Caki2 (cell line): ENCODE results near the gene KCNN3. TPM values are rescaled to one million over a fixed set of nuclear protein-coding genes. Genes with fewer than 3 reads are reported as not detected.

Experiments used
- DNase-seq: peaks from one replicate; pipeline ENCODE4 v3.0.0-alpha.2; 2015; ENCODE audit warnings: low read depth
- in situ Hi-C: cut with HindIII; loops from 2 replicates; pipeline ENCODE4 v1.10.0; 2016; ENCODE audit warnings: low sequenced_read_pairs, low pct_unique_long_range_greater_than_20kb, mixed read lengths
- total RNA-seq: library from RNA; depleted of rRNA; stranded (reverse); fragments of >200 nt; shearing (Covaris generic); gene quantifications from 2 replicates; pipeline ENCODE4 v1.2.3, GENCODE V29; 2014; ENCODE audit warnings: low replicate concordance

Gene KCNN3
- total RNA-seq, 1 experiment from 2014 or later = not detected

DNA sequence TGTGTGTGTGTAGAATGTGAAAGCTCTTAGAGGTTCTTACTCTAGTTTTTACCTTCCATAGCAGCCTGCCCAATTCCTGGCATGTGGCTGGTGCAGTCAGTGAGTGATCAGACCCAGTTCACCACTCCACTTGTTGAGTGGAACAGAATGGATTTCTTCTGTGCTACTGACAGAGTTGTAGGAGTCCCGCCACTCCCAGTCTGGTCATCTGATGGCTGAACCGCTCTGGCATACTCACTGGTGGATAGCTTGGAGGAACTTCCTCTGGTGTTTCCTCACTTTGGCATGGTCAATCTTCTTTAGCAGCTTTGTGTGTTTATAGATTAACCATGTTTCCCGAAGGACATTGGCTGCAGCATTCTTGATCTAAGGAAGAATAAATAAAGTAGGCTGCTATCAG, 155.4 kb downstream of the KCNN3 start:
- peak; percentile 56 for DNase-seq
- in situ Hi-C loops = no loop called here

DNA sequence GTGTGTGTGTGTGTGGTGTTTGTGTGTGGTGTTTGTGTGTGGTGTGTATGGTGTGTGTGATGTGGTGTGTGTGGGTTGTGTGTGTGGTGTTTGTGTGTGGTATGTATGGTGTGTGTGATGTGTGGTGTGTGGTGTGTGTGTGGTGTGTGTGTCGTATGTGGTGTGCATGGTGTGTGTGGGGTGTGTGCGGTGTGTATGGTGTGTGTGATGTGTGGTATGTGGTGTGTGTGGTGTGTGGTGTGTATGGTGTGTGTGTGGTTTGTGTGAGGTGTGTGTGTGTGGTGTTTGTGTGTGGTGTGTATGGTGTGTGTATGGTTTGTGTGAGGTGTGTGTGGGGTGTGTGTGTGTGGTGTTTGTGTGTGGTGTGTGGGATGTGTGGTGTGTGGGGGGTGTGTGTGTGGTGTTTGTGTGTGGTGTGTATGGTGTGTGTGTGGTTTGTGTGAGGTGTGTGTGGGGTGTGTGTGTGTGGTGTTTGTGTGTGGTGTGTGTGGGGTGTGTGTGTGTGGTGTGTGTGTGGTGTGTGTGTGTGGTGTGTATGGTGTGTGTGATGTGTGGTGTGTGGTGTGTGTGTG, 155.9 kb downstream of the KCNN3 start:
- no peak for DNase-seq
- in situ Hi-C loops = no loop called here

DNA sequence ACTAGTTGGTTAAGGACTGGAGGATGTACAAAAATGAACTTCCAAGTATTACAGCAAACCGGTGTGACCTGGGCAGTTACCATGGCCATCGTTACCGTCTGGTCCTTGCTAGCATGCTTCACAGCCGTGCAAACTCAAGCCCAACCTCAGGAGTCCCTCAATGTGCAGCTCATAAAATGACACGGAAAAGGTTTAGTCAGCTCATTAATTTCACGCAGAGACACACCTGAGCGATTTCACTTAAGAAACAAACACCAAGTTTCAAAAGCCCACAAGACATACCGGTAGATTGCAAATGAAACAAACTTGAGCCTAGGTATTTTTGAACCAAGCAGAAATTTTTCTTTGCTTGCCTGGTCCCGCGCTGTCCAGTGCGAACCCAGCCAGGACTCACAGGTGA, 157.1 kb downstream of the KCNN3 start:
- in situ Hi-C loops = no loop called here
- no peak for DNase-seq

DNA sequence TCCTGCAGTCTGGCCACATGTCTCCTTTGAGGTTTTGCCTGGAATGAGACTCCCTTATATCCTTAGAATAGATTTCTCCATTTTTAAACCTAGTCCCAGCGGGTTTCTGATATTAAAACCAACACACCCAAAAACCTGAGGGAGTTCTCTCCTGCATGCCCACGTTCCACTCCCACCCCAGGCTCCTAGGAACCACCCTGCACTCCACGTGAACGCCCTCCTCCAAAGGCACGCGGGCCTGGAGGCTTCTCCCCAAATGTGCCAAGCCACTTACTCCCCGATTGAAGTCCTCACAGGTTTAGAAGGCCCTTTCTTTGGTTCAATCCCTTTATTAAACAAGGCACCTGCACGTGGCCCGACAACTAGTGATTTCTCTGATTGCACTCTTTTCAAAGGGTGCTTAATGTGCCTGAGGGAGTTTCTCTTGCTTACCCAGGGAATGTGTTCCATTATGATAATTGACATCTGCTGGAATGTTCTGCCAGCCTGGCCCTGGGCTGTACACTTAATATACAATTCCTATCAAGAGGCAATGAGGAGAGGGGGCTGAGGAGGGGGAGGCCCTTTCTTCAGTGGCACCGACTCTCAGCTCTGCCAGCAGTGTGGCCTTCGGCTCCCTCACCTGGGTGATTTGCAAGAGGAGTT, 157.8 kb downstream of the KCNN3 start:
- in situ Hi-C loops = no loop called here
- DNase-seq = no peak

DNA sequence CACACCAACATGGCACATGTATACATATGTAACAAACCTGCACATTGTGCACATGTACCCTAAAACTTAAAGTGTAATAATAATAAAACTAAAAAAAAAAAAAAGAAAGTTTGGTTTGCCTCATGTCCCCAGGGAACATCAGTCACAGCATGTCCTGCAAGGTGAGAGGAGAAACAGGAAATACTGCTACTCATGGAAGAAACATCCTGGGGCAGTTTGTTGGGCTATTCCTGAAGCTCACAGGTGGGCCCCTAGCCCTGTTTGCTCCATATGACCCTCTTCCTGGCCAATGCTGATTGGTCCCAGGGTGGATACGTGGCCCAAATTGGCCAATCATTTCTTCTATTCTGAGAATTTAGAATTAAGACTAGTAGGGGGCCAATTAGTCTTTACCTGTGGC, 158.7 kb downstream of the KCNN3 start:
- no peak for DNase-seq
- in situ Hi-C loops = no loop called here

DNA sequence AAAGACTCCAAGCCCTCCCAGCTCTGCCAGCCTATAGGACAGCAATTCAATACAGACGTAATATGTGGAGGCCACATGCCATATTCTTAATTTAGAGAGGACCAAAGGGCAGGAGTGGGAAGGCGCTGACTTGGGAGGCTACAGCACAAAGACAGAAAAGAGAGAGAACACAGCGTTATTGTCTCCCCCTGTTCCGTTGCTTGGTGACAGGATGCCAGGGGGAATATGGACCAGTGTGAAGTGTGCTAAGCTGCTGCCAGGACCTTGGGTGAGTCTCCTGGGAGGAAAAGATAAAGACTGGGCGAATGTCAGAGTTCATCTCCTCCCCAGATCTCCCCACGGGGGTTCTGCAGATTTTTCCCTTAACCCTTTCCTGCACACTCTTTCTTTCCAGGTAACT, 160.0 kb downstream of the KCNN3 start:
- in situ Hi-C loops = no loop called here

DNA sequence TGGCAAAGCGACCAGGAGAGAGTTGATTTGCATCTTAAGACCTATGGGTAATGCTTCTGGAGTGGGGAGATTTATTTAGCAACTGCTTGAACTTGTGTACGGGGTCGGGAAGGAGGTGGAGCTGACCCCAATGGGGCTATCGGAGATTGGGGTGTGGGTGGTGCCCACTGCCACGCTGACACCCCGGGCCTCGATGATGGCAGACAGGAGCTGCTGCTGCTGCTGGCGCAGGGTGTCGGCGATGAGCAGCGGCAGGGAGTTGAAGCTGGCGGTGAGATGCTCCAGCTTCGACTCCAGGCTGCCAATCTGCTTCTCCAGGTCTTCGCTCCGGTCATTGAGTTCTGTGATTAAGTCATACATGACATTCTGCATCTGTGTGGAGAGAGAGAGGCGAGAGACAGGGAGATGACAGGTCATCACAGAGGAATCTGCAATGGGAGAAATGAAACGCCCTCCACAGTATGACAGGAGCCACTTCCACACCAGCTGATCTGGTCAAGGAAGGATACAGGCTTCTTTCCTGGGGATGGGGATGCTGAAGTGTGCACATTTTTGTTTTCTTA, 162.1 kb downstream of the KCNN3 start:
- in situ Hi-C loops = no loop called here
- DNase-seq = no peak

More for the DNA sequence above, 160.0 kb downstream of the KCNN3 start:
- DNase-seq = no peak

DNA sequence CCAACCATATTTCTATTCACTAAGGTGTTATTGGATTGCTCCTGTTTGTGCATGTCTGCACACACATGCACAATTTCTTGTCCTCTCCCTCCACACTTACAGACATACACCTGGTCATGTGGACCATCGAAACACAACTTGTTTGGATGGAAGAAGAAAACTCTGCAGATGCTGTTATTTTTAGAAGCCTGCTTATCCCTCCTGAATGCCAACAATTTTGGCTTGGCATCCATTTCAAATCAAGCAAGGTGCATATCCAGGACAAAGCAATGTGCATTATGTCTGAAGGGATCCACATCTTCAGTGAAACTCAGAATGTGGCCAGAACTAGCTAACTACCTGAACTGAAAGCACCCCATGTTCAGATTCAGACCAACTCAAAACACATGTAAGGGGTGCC, 163.2 kb downstream of the KCNN3 start:
- in situ Hi-C loops = no loop called here
- no peak for DNase-seq

DNA sequence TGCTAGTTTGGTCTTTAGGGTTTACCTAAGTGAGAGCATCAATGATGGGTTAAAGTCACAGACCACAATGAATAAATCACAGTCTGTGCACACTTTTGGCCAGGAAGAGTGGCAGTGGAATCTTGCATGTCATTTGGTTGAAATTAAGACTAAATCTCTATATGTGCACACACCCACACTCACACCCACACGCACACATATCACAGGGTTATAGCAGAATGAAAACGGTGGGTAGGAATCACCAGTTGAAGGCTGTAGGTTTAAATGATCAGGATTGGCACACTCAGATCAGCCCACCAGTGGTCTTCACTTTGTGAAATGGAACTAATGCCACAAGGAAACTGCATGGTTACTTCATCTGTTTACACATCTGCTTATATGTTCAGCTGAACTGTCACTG, 164.5 kb downstream of the KCNN3 start:
- DNase-seq = no peak
- in situ Hi-C loops = no loop called here

DNA sequence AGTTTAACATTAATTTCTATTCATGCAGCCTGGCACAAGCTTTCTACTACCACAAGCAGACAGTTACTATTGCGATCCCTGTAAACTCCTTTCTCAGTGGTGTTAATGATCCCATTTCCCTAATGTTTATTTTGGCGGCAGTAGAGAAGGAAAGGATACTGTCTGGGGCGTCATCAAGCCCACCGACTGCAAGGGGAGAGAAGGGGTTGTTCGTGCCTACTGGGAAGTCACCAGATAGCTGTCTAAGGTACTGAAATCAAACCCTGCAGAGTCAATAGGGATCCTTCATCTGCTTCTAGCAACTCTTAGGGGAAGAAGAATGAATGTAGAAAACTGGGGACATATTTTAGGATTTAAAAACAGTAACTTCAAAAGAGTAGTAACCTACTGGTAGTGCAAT, 166.9 kb downstream of the KCNN3 start:
- in situ Hi-C loops = no loop called here
- DNase-seq = no peak

DNA sequence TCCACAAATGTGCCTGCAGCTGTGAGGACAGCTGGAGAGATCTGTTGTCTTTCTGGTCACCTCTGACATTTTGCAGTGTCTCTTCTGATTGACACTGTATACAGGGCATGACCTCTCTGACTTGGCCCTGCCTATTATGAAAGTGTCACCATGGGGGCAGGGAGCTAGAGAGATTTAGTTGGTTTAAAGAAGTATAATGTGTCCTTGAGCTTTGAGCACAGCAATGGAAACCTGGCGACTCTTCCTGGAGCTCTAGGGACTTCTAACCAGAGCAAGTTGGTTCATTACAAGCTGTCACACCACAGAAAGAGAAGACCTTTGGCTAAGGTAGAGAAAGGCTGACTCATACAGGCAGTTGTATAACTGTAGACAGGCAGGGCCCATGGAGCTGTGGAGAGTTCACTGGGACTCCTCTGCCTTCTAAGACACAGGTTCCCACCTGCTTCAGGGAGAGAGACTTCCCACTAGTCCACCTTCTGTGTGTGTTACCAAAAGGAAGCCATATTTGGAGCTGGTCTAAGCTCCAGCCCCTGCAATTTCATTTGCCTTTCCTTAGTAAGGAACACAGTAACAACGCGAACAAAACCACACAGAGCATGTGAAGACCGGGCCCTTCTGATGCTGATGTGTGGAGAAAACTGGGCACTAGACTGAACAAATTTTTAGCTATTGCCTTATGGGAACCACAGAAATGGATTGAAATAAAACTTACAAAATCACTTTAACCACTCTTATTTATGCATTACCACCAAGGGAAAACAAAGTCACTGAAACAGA, 171.6 kb downstream of the KCNN3 start:
- DNase-seq = no peak
- in situ Hi-C loops = no loop called here

DNA sequence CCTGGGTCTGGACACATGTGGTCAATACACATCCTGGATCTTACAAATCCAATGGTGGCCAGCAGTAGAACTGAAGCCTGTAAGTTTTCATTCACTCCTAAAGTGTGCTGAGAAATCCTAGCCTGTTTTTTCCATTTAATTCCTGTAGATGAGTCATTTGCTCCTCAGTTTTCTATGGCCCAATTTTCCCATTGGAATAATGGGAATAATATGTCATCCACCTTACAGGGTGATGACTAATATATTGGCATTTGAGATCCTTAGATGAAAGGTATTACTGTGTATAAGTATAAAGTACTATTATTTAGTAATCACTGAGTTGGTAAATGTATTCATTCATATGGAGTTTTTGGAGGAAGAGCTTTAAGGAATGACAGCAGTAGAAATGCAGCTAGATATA, 172.4 kb downstream of the KCNN3 start:
- DNase-seq = no peak
- in situ Hi-C loops = no loop called here

DNA sequence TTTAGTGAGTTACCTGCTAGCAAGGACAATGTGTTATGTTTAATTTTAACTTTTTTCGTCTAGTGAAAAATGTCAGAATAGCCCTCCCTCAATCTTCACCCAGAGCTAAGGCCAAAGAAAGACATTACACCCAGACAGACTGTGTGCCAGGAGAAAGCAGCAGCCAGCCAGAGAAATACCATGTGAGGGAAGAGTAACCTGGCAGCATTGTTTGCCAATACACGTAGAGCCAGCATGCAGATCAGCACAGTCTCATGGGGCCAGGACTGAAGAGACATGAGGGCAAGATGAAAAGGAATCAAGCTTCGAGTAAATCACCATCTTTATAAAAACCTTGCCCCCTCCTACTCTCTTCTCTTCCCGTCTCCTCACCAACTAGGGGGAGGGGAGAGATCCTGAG, 173.6 kb downstream of the KCNN3 start:
- in situ Hi-C loops = no loop called here
- no peak for DNase-seq

DNA sequence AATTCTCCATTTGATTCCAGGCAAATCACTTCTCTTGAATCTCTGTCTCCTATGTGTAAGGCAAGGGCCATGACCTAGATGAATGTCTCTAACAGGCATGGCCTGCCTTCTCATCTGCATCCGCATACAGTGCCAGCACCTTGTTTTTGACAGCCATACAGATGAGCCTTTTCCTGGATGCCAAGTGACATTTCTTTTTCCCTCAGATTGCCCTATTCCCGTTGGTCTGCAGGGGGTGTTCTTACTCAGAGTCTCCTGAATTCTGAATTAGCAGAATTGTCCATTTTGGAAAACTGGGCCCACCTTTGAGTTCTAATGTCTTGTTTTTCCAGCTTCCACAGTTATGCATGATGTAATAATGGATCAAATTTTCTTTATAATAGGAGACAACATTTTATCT, 174.1 kb downstream of the KCNN3 start:
- DNase-seq = no peak
- in situ Hi-C loops = no loop called here

DNA sequence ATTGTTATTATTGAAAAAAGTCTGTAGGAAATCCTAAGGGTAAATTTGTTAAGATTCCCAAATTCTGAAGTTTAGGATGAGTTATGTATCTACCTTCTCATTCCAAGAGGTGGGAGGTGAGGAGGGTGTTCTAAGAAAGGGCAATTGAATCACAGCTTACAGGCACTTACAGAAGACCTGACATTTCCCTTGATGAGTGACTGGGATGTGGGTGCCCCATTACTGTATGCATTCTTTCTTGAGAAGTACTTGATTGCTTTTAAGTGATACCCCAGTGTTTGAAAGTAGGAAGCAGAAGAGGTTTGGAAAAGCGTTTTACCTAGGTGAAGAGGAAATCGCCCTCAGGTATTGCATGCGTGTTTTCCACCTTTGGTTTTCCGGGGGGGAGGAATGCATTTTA, 175.1 kb downstream of the KCNN3 start:
- in situ Hi-C loops = no loop called here
- no peak for DNase-seq

DNA sequence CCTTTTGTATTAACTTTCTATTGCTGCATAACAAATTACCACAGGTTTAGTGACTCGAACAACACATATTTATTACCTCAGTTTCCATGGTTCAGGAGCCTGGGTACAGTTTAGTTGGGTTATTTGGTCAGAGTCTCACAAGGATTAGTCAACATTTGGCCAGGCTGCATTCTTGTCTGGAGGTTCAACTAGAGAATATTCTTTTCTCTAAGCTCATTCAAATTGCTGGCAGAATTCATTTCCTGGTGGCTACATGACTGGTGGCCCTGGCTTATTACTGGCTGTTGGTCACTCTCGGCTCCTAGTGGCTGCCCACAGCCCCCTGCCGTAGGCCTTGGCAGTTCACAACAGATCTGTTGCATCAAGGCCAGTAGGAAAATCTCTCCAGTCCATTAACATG, 181.0 kb downstream of the KCNN3 start:
- DNase-seq = no peak
- in situ Hi-C loops = no loop called here

DNA sequence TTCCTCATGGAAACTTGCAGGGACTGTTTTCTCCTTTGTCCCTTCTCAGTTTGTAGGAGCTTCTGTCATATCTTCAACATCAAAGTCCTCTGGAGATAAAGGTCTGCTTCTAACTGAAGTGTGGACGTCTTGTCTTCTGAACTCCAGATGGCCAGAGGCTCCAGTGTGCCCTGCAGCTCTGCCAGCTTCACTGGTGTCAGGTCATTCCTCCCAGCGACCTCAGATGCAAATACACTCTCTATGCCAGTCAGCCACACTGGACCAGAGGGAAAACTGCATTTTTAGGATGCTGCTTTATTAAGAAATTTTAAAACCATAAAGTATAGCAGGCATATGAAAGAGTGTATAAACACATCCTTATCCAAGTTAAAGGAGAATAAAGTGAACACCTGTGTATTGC, 183.6 kb downstream of the KCNN3 start:
- in situ Hi-C loops = no loop called here
- DNase-seq = no peak

DNA sequence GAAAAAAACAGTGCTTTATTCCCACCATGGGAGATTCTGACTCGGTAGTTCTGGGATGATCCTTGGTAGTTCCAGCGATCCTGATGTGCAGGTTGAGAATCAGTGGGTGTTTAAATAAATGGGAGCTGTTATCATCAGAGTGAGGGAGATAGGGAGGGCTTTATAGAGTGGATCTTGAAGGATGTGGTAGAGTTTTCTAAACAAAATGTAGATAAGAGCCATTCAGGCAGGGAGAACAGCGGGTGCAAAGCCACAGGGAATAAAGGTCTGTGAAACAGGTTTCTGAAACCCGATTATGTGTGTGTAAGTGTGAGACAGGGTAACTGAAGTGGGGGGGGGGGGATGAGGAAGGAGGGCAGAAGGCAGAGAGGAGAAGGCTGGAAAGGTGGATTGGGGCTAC, 186.3 kb downstream of the KCNN3 start:
- in situ Hi-C loops = no loop called here

DNA sequence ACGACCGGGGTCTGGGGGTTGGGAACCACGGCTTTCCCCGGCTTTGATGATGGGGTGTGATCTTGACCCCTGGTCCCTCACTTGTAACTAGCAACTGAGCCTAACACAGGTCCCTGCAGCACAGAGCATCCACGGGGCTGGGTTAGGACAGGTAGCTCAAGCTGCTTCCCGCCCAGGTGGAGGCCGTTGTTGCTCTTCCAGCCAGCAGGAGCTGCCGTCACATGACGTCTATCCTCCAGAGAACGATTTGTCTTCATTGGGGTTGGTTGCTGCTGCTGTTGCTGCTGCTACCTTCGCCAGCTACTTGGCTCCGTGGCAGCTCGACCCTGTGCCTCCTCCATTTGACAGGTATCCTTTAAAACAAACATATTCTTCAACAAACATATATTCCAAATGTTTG, 187.8 kb downstream of the KCNN3 start:
- no peak for DNase-seq
- in situ Hi-C loops = no loop called here

More for the DNA sequence above, 186.3 kb downstream of the KCNN3 start:
- no peak for DNase-seq
